Erythroblast (primary cell): ENCODE data around the gene ABCA12.

Experiments
- GATA1 ChIP-seq: IDR thresholded peaks from 2 replicates; pipeline ENCODE4 v1.6.1; 2011; ENCODE audit warnings: low read depth, mild to moderate bottlenecking, control low read depth, low read length, moderate library complexity
- POLR2A ChIP-seq: IDR thresholded peaks from 2 replicates; pipeline ENCODE4 v1.6.1; 2011; ENCODE audit warnings: mild to moderate bottlenecking, low read length

- TF ChIP-seq POLR2A, result no peak
- no peak for TF ChIP-seq GATA1
Observed at GRCh38 chr2:214985619-214986018, 152.8 kb downstream of the ABCA12 start.
